HG03159 (cell line): Measurements from ENCODE around the gene SPOCK1.

Source experiments
- ATAC-seq: cut with Tn5 transposase; IDR thresholded peaks from one replicate; pipeline ENCODE4 v1.9.1; 2021; ENCODE audit warnings: mild to moderate bottlenecking, moderate library complexity; ENCODE audit not compliant: unreplicated experiment

The SPOCK1 gene

DNA sequence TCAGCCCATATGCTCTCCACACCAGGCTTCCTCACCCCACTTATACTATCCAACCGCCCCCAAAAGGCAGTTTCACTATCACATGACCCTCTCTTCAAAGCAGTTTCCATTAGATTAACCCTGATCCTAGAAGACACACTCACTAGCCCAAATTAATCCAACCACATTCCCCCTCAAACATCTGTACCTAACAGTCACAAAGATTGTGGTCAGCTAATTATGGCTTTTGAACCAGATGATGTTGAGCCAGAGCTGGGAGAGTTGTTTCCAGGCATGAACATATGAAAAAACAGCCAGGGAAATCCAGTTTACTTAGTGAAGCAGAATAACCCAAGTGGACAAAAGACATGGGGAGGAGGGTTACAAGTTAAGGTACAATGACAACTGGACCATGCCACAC, 131.2 kb downstream of the SPOCK1 start:
- ATAC-seq = no peak

DNA sequence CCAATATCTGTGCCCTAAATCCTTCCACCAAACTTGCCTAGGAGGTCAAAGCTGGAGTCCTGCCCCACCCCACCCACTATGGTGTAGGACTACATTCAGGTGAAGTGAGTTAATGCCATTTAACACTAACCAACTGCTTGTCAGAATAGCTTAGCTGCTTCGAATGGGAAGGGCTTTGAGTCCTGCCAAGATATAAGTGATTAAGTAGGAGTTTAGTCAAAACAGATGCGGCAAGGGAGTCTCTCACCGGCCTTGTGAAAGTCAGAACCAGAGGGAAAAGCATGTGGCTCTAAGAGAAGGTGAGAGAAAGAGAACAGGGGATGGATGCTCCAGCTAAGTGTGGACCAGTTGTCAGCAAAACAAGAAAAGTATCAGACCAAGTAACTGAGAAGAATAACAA, 132.6 kb downstream of the SPOCK1 start:
- no peak for ATAC-seq

GRCh38 chr5:137365126-137365865, 133.8 kb downstream of the SPOCK1 start:
- no peak for ATAC-seq

GRCh38 chr5:137361280-137361679, 137.8 kb downstream of the SPOCK1 start:
- no peak for ATAC-seq

- ATAC-seq = no peak
Measured at GRCh38 chr5:137360607-137361006, 138.5 kb downstream of the SPOCK1 start.

DNA sequence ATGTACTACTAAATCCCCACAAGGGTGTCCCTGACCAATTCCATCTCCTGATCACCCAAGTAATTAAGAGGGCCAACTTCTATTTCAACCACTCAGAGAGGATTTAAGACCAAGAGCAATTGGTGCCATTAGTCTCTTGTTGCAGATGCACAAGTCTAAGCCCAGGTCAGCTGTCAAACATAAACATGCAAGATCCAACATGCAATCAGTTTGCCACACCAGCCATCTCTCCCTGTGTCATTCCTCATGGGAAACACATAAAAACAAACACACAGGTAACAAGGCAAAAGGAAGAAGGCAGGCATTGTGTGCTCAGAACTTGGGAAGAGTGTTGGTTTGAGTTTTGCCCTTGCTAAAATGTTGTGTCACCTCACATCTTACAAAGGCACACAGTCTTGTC, 139.2 kb downstream of the SPOCK1 start:
- ATAC-seq = no peak

GRCh38 chr5:137357436-137357835, 141.7 kb downstream of the SPOCK1 start:
- ATAC-seq = no peak

- no peak for ATAC-seq
Measured at GRCh38 chr5:137356127-137356526, 143.0 kb downstream of the SPOCK1 start.

GRCh38 chr5:137355708-137356107, 143.4 kb downstream of the SPOCK1 start:
- ATAC-seq = no peak

GRCh38 chr5:137352095-137352494, 147.0 kb downstream of the SPOCK1 start:
- no peak for ATAC-seq

DNA sequence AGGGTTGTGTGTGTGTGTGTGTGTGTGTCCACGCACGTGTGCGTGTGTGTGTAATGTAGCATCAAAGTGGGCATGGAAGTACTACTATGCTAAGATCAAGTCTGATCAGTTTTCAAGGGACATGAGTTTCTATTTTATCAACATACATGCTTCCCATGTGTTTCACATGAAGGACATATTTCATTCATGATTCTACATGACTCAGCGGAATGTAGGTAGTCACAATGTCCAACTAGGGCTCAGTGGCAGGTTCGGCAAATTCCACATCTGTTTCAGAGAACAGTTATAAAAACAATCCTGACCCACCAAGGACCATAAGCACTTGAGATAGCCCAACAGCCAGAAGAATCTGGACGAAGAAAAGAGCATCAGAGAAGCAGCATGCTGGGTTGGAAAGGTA, 148.3 kb downstream of the SPOCK1 start:
- ATAC-seq = no peak

- ATAC-seq = no peak
Measured at GRCh38 chr5:137348759-137349158, 150.4 kb downstream of the SPOCK1 start.

- ATAC-seq = no peak
Measured at GRCh38 chr5:137347865-137348264, 151.3 kb downstream of the SPOCK1 start.

GRCh38 chr5:137346281-137346680, 152.8 kb downstream of the SPOCK1 start:
- ATAC-seq = no peak

GRCh38 chr5:137345396-137345795, 153.7 kb downstream of the SPOCK1 start:
- no peak for ATAC-seq

DNA sequence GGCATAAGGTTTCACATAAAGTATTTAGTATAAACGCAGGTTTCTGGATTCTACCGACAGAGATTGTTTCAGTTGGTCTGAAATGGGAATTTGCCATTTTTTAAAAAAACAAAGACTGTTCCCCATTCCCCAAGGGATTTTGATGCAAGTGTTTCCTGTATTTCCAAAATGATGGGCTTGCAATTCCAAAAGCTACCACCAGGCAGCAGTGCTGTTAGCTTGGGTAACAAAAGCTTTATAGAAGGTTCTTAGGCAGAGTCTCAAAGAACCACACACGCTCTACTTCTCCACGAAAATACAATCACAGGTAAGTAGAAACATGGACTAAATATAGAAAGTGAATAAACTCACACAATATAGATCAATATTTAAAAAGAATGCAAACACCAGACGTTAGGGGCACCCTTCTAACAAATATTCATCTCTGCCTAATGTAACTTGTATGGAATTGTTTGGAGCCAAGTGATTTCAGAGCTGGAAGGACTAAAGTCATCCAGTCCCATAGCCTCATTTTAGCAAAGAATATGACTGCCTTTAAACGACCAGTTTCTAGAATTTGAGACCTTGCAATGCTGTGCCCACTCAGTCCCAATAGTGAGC, 154.3 kb downstream of the SPOCK1 start:
- no peak for ATAC-seq

GRCh38 chr5:137344021-137344420, 155.1 kb downstream of the SPOCK1 start:
- ATAC-seq = no peak

GRCh38 chr5:137342764-137343163, 156.4 kb downstream of the SPOCK1 start:
- no peak for ATAC-seq

DNA sequence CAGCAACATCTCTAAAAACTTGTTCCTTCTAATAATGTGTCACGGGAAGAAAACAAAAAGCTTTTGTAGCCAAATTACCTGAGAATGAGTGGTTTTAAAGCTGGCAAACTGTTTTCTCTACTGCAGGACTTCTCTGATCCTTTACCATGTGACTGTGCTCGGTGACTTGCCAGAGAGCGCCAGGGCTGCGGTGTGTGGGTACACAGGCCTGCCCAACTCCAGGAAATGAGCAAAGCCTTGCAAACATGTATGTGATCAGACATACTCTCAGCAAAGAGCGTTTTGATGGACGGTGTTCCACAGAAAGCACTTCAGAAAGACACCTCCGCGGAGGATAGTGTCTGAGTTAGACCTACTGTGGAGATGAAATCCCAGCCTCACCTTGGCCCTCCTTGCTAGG, 157.3 kb downstream of the SPOCK1 start:
- ATAC-seq = no peak

DNA sequence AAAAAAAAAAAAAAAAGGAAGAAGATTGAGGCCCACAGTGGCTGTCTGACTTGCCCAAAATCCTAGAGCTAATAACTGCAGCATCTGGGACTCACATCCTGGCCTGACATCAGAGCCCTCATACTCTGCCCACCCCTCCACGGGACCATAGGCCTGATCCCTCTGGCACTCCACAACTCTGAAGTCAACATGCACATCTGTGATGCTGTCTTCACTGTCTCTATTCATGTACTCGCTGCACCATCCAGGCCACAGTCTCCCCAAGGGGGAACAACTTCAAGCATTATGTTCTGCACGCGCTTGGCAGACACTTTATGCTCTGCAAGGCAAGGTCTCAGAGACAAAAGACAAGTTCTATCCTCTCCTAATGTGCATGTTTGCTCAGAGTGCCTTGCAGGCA, 158.2 kb downstream of the SPOCK1 start:
- no peak for ATAC-seq

- no peak for ATAC-seq
Measured at GRCh38 chr5:137336565-137337120, 162.5 kb downstream of the SPOCK1 start.

DNA sequence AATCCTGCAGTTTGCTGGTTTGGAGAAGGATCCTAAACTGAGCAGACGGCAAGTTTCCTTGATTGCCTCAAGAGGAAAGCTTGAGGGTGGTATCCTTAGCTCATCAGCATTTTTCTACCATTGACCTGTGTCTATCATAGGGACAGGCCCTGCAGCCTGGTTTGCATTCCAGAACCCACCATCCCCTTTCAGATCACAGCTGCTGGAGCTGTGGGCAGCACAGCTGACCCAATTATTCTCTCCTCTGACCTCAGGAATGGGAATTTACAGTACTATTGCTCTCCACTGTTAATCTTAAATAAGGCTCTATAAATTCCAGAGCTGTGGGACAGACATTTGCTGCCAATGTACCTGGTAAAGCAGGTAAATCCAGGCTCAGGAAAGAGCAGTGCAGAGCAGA, 163.0 kb downstream of the SPOCK1 start:
- no peak for ATAC-seq
